HuH-7.5 (cell line): ENCODE results near the gene GHR.
A peak's percentile ranks its signal among the peaks of the same experiment; 100 is the strongest.
"Not testable (repeated sequence)": the region's sequence is repeated elsewhere in the genome, so short reads cannot be mapped to it uniquely, and the experiment has no call there.

Source experiments
- DNase-seq: peaks from one replicate; pipeline ENCODE4 v3.0.0; 2011; ENCODE audit warnings: low spot score

The GHR gene

GRCh38 chr5:42569953-42570548 is 146.8 kb downstream of the GHR start:
- DNase-seq: no peak

GRCh38 chr5:42570966-42571960 is 148.0 kb downstream of the GHR start:
- DNase-seq: no peak

- DNase-seq: no peak
These were observed 149.1 kb downstream of the GHR start for GRCh38 chr5:42572313-42572712.

GRCh38 chr5:42573386-42573785 is 150.1 kb downstream of the GHR start:
- no peak for DNase-seq

- DNase-seq: not testable (repeated sequence)
These were observed 152.7 kb downstream of the GHR start for GRCh38 chr5:42575914-42576313.

GRCh38 chr5:42578901-42579300 is 155.7 kb downstream of the GHR start:
- not testable (repeated sequence) for DNase-seq

- no peak for DNase-seq
These were observed 156.1 kb downstream of the GHR start for GRCh38 chr5:42579320-42579719.

- no peak for DNase-seq
These were observed 158.6 kb downstream of the GHR start for GRCh38 chr5:42581845-42582244.

GRCh38 chr5:42582723-42583122 is 159.5 kb downstream of the GHR start:
- no peak for DNase-seq

- DNase-seq: peak; percentile 44
These were observed 160.1 kb downstream of the GHR start for GRCh38 chr5:42583322-42583721.

GRCh38 chr5:42586625-42587024 is 163.4 kb downstream of the GHR start:
- DNase-seq: no peak

GRCh38 chr5:42587096-42587723 is 164.0 kb downstream of the GHR start:
- DNase-seq: no peak

- DNase-seq: no peak
These were observed 167.3 kb downstream of the GHR start for GRCh38 chr5:42590566-42590965.

GRCh38 chr5:42591015-42591414 is 167.8 kb downstream of the GHR start:
- no peak for DNase-seq

- DNase-seq: no peak
These were observed 169.3 kb downstream of the GHR start for GRCh38 chr5:42592401-42593140.

GRCh38 chr5:42593591-42593990 is 170.4 kb downstream of the GHR start:
- DNase-seq: no peak

- DNase-seq: no peak
These were observed 172.4 kb downstream of the GHR start for GRCh38 chr5:42595597-42595996.

GRCh38 chr5:42596817-42597216 is 173.6 kb downstream of the GHR start:
- peak; percentile 71 for DNase-seq

- no peak for DNase-seq
These were observed 174.2 kb downstream of the GHR start for GRCh38 chr5:42597318-42597937.

- no peak for DNase-seq
These were observed 175.1 kb downstream of the GHR start for GRCh38 chr5:42598311-42598710.

- no peak for DNase-seq
These were observed 175.9 kb downstream of the GHR start for GRCh38 chr5:42599106-42599505.

GRCh38 chr5:42600441-42600840 is 177.2 kb downstream of the GHR start:
- DNase-seq: no peak
